HG02610 (cell line): ENCODE measurements around the gene JMY.
"Not testable (repeated sequence)": the region's sequence is repeated elsewhere in the genome, so short reads cannot be mapped to it uniquely, and the experiment has no call there.

ENCODE experiments used
- ATAC-seq: cut with Tn5 transposase; IDR thresholded peaks from one replicate; pipeline ENCODE4 v1.9.1; 2021; ENCODE audit warnings: mild to moderate bottlenecking, moderate library complexity; ENCODE audit not compliant: unreplicated experiment

Gene JMY

GRCh38 chr5:79236362-79236969, 535 bp downstream of the JMY start:
- peak; percentile 15 for ATAC-seq

GRCh38 chr5:79236970-79237739, 1.2 kb downstream of the JMY start:
- peak; percentile 20 for ATAC-seq

- peak; percentile 1 for ATAC-seq
These were observed 2.0 kb downstream of the JMY start for GRCh38 chr5:79237740-79238560.

- ATAC-seq: no peak
These were observed 4.6 kb downstream of the JMY start for GRCh38 chr5:79240561-79240960.

GRCh38 chr5:79241535-79241979, 5.6 kb downstream of the JMY start:
- no peak for ATAC-seq

GRCh38 chr5:79242242-79243039, 6.5 kb downstream of the JMY start:
- ATAC-seq: no peak

GRCh38 chr5:79243224-79243623, 7.3 kb downstream of the JMY start:
- ATAC-seq: no peak

- ATAC-seq: not testable (repeated sequence)
These were observed 18.1 kb downstream of the JMY start for GRCh38 chr5:79254067-79254466.

GRCh38 chr5:79255786-79256557, 20.0 kb downstream of the JMY start:
- ATAC-seq: peak; percentile 89

- no peak for ATAC-seq
These were observed 20.6 kb downstream of the JMY start for GRCh38 chr5:79256563-79256962.

GRCh38 chr5:79257314-79257713, 21.4 kb downstream of the JMY start:
- no peak for ATAC-seq

- ATAC-seq: no peak
These were observed 22.9 kb downstream of the JMY start for GRCh38 chr5:79258801-79259200.

- no peak for ATAC-seq
These were observed 23.5 kb downstream of the JMY start for GRCh38 chr5:79259383-79259782.

- no peak for ATAC-seq
These were observed 23.9 kb downstream of the JMY start for GRCh38 chr5:79259810-79260209.

- no peak for ATAC-seq
These were observed 26.0 kb downstream of the JMY start for GRCh38 chr5:79261897-79262296.

- ATAC-seq: no peak
These were observed 27.4 kb downstream of the JMY start for GRCh38 chr5:79263290-79263689.

GRCh38 chr5:79267180-79267579, 31.2 kb downstream of the JMY start:
- ATAC-seq: no peak

GRCh38 chr5:79269733-79270166, 33.8 kb downstream of the JMY start:
- no peak for ATAC-seq

- ATAC-seq: no peak
These were observed 37.4 kb downstream of the JMY start for GRCh38 chr5:79273341-79273740.

GRCh38 chr5:79284846-79285245, 48.9 kb downstream of the JMY start:
- ATAC-seq: no peak
